ENCODE results near the gene LYZL1. TPM values are rescaled to one million over a fixed set of nuclear protein-coding genes. Genes with fewer than 3 reads are reported as not detected.
A peak's percentile ranks its signal among the peaks of the same experiment; 100 is the strongest.

Gene LYZL1
- total RNA-seq, 6 experiments from 2014 or later, result not detected

GRCh38 chr10:29265210-29265768 is 23.6 kb upstream of the LYZL1 start:
- no peaks in the 10 kb centered on the region for H3K27me3 ChIP-seq
- no peak overlapping the region for H3K27ac ChIP-seq
- ATAC-seq (no peak), DNase-seq (no peak)
- WGBS (ENCODE audit: insufficient coverage, low coverage, low lambda C conversion rate, missing lambda C conversion rate), result 60% methylated on average over 3 of the region's 7 CpGs
- no peaks in the 10 kb centered on the region for H3K36me3 ChIP-seq
- H3K4me1 ChIP-seq, result peaks cover 0 to 11% (median 0%) of the 10 kb centered on the region in 4 donors
- TF ChIP-seq POLR2A (IDR thresholded peaks at IDR 0.05) (no peak), CTCF (IDR thresholded peaks at IDR 0.05) (no peak)
- H3K4me3 ChIP-seq, result no peak overlapping the region
- intact Hi-C loops (cut with DNase I), result no loop called here
- no peaks in the 10 kb centered on the region for H3K9me3 ChIP-seq

GRCh38 chr10:29266641-29267040 is 22.2 kb upstream of the LYZL1 start:
- peak; percentile 95 to 99 (median 98) for ATAC-seq
- Histone ChIP-seq H3K27ac (peak overlapping the region in 1 of 3 donors; percentile 42), H3K27me3 (no peaks in the 10 kb centered on the region), H3K4me3 (no peak overlapping the region), H3K4me1 (peaks cover 0 to 11% (median 0%) of the 10 kb centered on the region in 4 donors), H3K9me3 (no peaks in the 10 kb centered on the region), H3K36me3 (no peaks in the 10 kb centered on the region)
- 31% methylated on average over 6 of the region's 8 CpGs for WGBS (ENCODE audit: insufficient coverage, low coverage, low lambda C conversion rate, missing lambda C conversion rate)
- DNase-seq, result peak; percentile 83 to 89 (median 88)
- peak in 2 of 4 donors; percentile 5 to 13 for TF ChIP-seq CTCF (IDR thresholded peaks at IDR 0.05)
- TF ChIP-seq POLR2A (IDR thresholded peaks at IDR 0.05), result no peak
- intact Hi-C loops (cut with DNase I), result no loop called here

- Histone ChIP-seq H3K4me3 (no peak overlapping the region), H3K27ac (no peak overlapping the region), H3K4me1 (peaks cover 0 to 11% (median 0%) of the 10 kb centered on the region in 4 donors), H3K27me3 (no peaks in the 10 kb centered on the region), H3K9me3 (no peaks in the 10 kb centered on the region), H3K36me3 (no peaks in the 10 kb centered on the region)
- intact Hi-C loops (cut with DNase I), result no loop called here
- TF ChIP-seq POLR2A (IDR thresholded peaks at IDR 0.05) (no peak), CTCF (IDR thresholded peaks at IDR 0.05) (no peak)
- DNase-seq (no peak), ATAC-seq (no peak)
- WGBS (ENCODE audit: insufficient coverage, low coverage, low lambda C conversion rate, missing lambda C conversion rate), result 90% methylated on average over 6 of the region's 6 CpGs
Observed at GRCh38 chr10:29268011-29268410, 20.9 kb upstream of the LYZL1 start.

- intact Hi-C loops (cut with DNase I), result no loop called here
- DNase-seq (no peak), ATAC-seq (no peak)
- 91% methylated on average over 8 of the region's 8 CpGs for WGBS (ENCODE audit: insufficient coverage, low coverage, low lambda C conversion rate, missing lambda C conversion rate)
- Histone ChIP-seq H3K27ac (no peak overlapping the region), H3K27me3 (no peaks in the 10 kb centered on the region), H3K9me3 (no peaks in the 10 kb centered on the region), H3K4me3 (no peak overlapping the region), H3K4me1 (peaks cover 0 to 11% (median 0%) of the 10 kb centered on the region in 4 donors), H3K36me3 (no peaks in the 10 kb centered on the region)
- TF ChIP-seq POLR2A (IDR thresholded peaks at IDR 0.05), result no peak
- TF ChIP-seq CTCF (IDR thresholded peaks at IDR 0.05), result no peak
Observed at GRCh38 chr10:29269486-29269885, 19.4 kb upstream of the LYZL1 start.

- ATAC-seq, result no peak
- TF ChIP-seq POLR2A (IDR thresholded peaks at IDR 0.05), result no peak
- TF ChIP-seq CTCF (IDR thresholded peaks at IDR 0.05), result no peak
- Histone ChIP-seq H3K9me3 (no peaks in the 10 kb centered on the region), H3K4me1 (peaks cover 0 to 11% (median 0%) of the 10 kb centered on the region in 4 donors), H3K27me3 (no peaks in the 10 kb centered on the region), H3K36me3 (no peaks in the 10 kb centered on the region), H3K27ac (no peak overlapping the region), H3K4me3 (no peak overlapping the region)
- no peak for DNase-seq
- intact Hi-C loops (cut with DNase I), result no loop called here
Observed at GRCh38 chr10:29270883-29271282, 18.0 kb upstream of the LYZL1 start.

Measured in right lobe of liver (tissue), 6 donors.